HepG2 (cell line): ENCODE measurements around the gene MICAL3.

ENCODE experiments used
- ELF1 ChIP-seq: sonication (generic); formaldehyde crosslinking; IDR thresholded peaks from 2 replicates; pipeline ENCODE4 v1.4.0; 2020; ENCODE audit warnings: missing genetic modification reagents
- MTA3 ChIP-seq: sonication (generic); formaldehyde crosslinking; IDR thresholded peaks from 2 replicates; pipeline ENCODE4 v1.4.0; 2020; ENCODE audit warnings: missing genetic modification reagents
- PHF8 ChIP-seq: sonication (generic); formaldehyde crosslinking; IDR thresholded peaks from 2 replicates; pipeline ENCODE4 v1.5.0; 2020; ENCODE audit warnings: missing genetic modification reagents
- ZNF746 ChIP-seq: sonication (generic); formaldehyde crosslinking; IDR thresholded peaks from 2 replicates; pipeline ENCODE4 v1.8.0; 2022; ENCODE audit warnings: mild to moderate bottlenecking, missing genetic modification reagents

GRCh38 chr22:17822087-17822486 is 202.3 kb downstream of the MICAL3 start:
- no peak for TF ChIP-seq ZNF746 (CRISPR knock-in tag)
- no peak for TF ChIP-seq MTA3 (CRISPR knock-in tag)
- no peak for TF ChIP-seq ELF1 (CRISPR knock-in tag)
- TF ChIP-seq PHF8 (CRISPR knock-in tag) = no peak
